ENCODE measurements around the gene GHRHR. TPM values are rescaled to one million over a fixed set of nuclear protein-coding genes. Genes with fewer than 3 reads are reported as not detected.

GHRHR gene
- polyA plus RNA-seq, 4 donors: 0.41 to 0.55 (median 0.43) TPM; not detected in 1

GRCh38 chr7:30965372-30965771 lies 1.6 kb downstream of the GHRHR start:
- no peak for DNase-seq (ENCODE audit: low read depth in 4 of 4, low spot score in 2 of 4)

- DNase-seq (ENCODE audit: low read depth in 4 of 4, low spot score in 2 of 4): no peak
These were observed 2.1 kb downstream of the GHRHR start for GRCh38 chr7:30965883-30966282.

DNA sequence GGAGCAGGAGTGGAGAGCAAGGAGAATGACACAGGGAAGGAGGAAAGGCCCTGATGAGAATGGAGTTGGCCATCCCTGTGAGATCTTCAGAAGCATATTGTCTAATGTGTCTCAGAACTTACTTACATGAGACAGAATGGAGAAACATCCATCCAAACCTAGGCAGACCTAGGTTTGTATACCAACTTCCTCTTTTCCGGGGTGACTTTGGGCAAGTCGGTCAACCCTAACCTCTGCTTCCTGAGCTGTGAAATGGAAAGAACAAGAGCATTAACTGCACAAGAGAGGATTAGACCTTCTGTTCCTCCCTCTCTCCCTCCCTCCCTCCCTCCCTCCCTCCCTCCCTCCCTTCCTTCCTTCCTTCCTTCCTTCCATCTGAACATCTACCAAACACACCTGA lies 4.5 kb downstream of the GHRHR start:
- no peak for DNase-seq (ENCODE audit: low read depth in 4 of 4, low spot score in 2 of 4)

- no peak for DNase-seq (ENCODE audit: low read depth in 4 of 4, low spot score in 2 of 4)
These were observed 5.2 kb downstream of the GHRHR start for GRCh38 chr7:30968747-30969603.

GRCh38 chr7:30969604-30969970 lies 5.8 kb downstream of the GHRHR start:
- no peak for DNase-seq (ENCODE audit: low read depth in 4 of 4, low spot score in 2 of 4)

GRCh38 chr7:30970074-30970473 lies 6.3 kb downstream of the GHRHR start:
- no peak for DNase-seq (ENCODE audit: low read depth in 4 of 4, low spot score in 2 of 4)

GRCh38 chr7:30970594-30971094 lies 6.9 kb downstream of the GHRHR start:
- DNase-seq (ENCODE audit: low read depth in 4 of 4, low spot score in 2 of 4): no peak

GRCh38 chr7:30971440-30971839 lies 7.7 kb downstream of the GHRHR start:
- DNase-seq (ENCODE audit: low read depth in 4 of 4, low spot score in 2 of 4): no peak

DNA sequence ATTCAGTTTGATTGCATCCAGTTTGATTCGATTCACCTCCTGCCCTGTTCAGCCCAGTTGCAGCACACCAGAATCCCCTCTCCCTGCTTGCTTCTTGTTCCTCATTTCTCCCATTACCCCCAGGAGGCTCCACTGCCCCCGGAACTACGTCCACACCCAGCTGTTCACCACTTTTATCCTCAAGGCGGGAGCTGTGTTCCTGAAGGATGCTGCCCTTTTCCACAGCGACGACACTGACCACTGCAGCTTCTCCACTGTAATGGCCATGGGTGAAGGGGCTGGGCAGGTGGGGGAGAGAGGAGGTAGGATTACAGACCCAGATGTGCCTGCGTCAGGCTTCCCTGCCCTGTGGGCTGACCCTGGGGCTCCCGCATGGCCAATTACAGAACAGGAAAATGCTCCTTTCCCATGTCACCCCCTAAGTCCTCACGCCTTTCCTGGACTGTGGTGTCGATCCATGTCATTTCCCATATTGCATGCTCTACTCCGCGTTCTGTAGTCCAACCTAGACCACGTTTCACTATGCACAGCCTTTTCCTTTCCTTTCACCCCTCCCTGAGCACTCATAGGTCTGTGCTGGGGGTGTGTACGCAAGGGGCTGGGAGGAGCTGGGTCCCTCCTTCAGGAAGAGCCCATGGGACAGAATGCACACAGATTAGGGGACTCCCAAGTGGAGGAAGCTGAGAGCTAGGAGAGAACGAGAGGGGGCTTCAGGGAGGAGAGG lies 8.2 kb downstream of the GHRHR start:
- DNase-seq (ENCODE audit: low read depth in 4 of 4, low spot score in 2 of 4): no peak

DNA sequence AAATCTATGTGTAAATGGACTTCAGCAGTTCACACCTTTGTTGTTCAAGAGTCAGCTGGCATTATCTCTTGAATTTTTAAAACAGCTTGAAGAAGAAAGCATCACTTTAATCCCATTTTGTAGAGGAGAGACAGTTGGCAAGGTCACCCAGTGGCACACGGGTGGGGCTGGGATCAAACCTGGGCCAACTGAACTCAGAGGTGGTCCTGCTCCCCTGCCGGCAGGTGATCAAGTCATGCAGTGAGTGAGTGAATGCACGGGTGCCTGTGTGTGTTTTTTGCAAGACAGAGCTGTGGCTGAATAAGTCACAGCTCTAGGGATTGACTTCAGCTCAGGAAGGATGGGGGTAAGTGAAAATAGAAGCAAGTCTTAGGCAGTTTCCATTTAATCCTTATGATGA lies 9.5 kb downstream of the GHRHR start:
- no peak for DNase-seq (ENCODE audit: low read depth in 4 of 4, low spot score in 2 of 4)

- DNase-seq (ENCODE audit: low read depth in 4 of 4, low spot score in 2 of 4): no peak
These were observed 10.2 kb downstream of the GHRHR start for GRCh38 chr7:30973791-30974604.

GRCh38 chr7:30974605-30975255 lies 11.0 kb downstream of the GHRHR start:
- DNase-seq (ENCODE audit: low read depth in 4 of 4, low spot score in 2 of 4): peak in 1 of 4 donors; percentile 27

GRCh38 chr7:30975256-30975899 lies 11.6 kb downstream of the GHRHR start:
- DNase-seq (ENCODE audit: low read depth in 4 of 4, low spot score in 2 of 4): no peak

DNA sequence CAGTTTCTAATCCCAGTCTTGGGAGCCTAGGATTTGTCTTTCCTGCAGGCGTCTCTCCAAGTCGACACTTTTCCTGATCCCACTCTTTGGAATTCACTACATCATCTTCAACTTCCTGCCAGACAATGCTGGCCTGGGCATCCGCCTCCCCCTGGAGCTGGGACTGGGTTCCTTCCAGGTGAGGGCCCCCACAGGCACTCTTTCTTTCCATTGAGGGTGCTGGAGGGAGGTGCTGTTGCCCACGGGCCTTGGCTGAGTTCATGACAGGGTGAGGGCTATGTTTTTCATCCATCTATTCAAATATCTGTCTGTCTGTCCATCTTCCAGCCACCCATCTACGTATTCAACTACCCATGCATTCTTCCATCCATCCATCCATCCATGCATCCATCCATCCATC lies 12.6 kb downstream of the GHRHR start:
- no peak for DNase-seq (ENCODE audit: low read depth in 4 of 4, low spot score in 2 of 4)

GRCh38 chr7:30977222-30977621 lies 13.5 kb downstream of the GHRHR start:
- no peak for DNase-seq (ENCODE audit: low read depth in 4 of 4, low spot score in 2 of 4)

DNA sequence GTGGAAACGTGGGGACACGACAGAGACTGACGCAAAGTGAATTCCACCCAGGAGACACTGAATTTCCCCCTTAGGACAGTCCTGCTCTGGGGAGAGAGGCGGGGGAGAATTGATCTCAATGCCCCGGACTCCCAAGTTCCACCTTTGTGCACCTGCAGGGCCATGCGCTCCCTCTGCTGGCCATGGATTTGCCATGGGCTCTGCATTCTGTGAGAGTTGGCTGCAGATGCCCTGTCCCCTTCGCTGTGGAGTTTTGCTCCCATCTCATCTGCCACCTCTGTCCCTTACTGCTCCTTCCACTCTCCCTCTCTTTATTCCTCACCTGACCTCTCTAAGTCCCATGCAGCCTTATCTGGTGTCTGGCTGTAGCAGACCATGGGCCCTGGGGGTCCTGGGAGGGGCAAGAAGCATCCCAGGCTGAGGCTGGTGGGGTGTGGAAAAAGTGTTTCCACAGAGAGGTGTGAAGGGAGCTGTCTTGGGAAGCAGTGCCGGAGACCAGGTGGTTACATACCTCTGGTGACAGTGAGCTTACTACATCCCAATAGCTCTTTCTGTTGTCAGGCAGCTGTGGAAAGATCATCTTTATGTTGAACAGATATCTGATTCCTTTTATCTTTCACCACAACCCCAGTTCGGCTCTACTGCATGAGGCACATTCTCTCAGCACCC lies 14.3 kb downstream of the GHRHR start:
- DNase-seq (ENCODE audit: low read depth in 4 of 4, low spot score in 2 of 4): no peak

- DNase-seq (ENCODE audit: low read depth in 4 of 4, low spot score in 2 of 4): no peak
These were observed 15.3 kb downstream of the GHRHR start for GRCh38 chr7:30979027-30979426.

DNA sequence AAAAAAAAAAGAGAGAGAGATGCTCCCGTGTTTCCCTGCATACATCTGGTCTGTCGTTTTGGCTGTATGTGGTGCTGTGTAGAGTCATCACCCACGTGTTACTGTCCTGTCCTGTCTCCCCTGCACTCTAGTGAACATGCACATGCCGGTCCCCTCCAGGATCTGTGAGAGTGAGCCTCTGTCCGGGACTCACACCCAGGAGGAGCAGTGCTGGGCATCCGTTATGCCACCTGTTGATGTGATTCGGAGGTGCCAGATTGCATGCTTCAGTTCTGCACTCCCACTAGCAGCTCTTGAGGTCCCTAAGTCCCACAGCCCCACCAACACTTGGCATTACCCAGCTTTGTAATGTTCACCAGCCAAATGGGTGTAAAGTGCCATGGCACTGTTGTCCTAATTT lies 16.4 kb downstream of the GHRHR start:
- no peak for DNase-seq (ENCODE audit: low read depth in 4 of 4, low spot score in 2 of 4)

DNA sequence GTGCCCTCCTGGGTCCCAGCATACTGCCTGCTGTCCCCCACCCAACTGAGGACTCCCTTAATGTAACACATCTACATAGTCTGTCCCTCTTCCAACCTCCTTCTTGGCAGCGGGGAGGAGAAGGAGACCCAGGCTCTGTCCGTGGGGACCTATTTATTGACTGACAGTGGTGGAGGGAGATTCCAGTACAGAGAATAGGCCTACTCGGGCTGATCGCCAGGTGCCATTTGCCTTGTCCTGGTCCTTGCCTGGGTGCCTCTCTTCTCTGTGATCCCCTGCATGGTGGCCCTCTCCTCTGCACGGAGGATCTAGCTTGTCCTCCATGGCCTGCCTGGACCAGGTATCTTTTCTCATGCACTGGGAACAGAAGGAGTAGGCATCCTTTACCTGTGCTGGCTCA lies 17.0 kb downstream of the GHRHR start:
- no peak for DNase-seq (ENCODE audit: low read depth in 4 of 4, low spot score in 2 of 4)
